HepG2 (cell line): ENCODE measurements around the gene NLGN3. TPM values are rescaled to one million over a fixed set of nuclear protein-coding genes. Genes with fewer than 3 reads are reported as not detected.

Source experiments
- MAZ ChIP-seq, 2 experiments: sonication (generic) in 1 of 2; formaldehyde crosslinking in 1 of 2; IDR thresholded peaks; 2 replicates each; pipeline versions ENCODE4 v1.5.0 to v1.6.1; 2012 to 2020; ENCODE audit warnings: low read depth in 2 of 2, mild to moderate bottlenecking in 2 of 2, borderline replicate concordance in 1 of 2, improper control_type of control experiment in 1 of 2, low read length in 1 of 2, missing genetic modification reagents in 1 of 2, moderate library complexity in 1 of 2
- MED13 ChIP-seq: sonication (generic); formaldehyde crosslinking; IDR thresholded peaks from 2 replicates; pipeline ENCODE4 v1.5.0; 2020; ENCODE audit warnings: missing genetic modification reagents
- NONO ChIP-seq, 2 experiments: fragments of 450-650 bp in 1 of 2; sonication (generic) in 1 of 2; formaldehyde crosslinking in 1 of 2; IDR thresholded peaks in 1 of 2; conservative IDR thresholded peaks in 1 of 2; 2 replicates each; pipeline versions ENCODE4 v1.6.1 to v1.8.0; 2017 to 2022; ENCODE audit warnings: mild to moderate bottlenecking in 1 of 2, missing genetic modification reagents in 1 of 2, moderate library complexity in 1 of 2
- SIN3A ChIP-seq: IDR thresholded peaks from 2 replicates; pipeline ENCODE4 v1.6.1; 2011; ENCODE audit warnings: low read depth, mild to moderate bottlenecking, control low read depth, low read length, borderline replicate concordance
- SIX4 ChIP-seq: sonication (generic); formaldehyde crosslinking; IDR thresholded peaks from 2 replicates; pipeline ENCODE4 v1.4.0; 2020; ENCODE audit warnings: missing genetic modification reagents
- TMF1 ChIP-seq: sonication (generic); formaldehyde crosslinking; IDR thresholded peaks from 2 replicates; pipeline ENCODE4 v1.8.1; 2022; ENCODE audit warnings: low read depth, missing genetic modification reagents
- ZFX ChIP-seq: sonication (generic); formaldehyde crosslinking; IDR thresholded peaks from 2 replicates; pipeline ENCODE4 v1.4.0; 2020; ENCODE audit warnings: mild to moderate bottlenecking, low read depth, missing genetic modification reagents, moderate library complexity
- polyA plus RNA-seq, 8 experiments: library from polyadenylated mRNA; depleted of rRNA in 3 of 8; stranded (reverse) in 7 of 8; unstranded in 1 of 8; fragments of >200 nt; fragmentation: Illumina TruSeq in 4 of 8; extraction: Trizol in 4 of 8; gene quantifications; 2 replicates each; pipeline versions ENCODE4 v1.2.1 to v1.2.3, GENCODE V29; 2011 to 2016; ENCODE audit warnings: low read depth in 4 of 8, missing spikeins in 1 of 8, mixed read lengths in 1 of 8; ENCODE audit not compliant: insufficient read depth in 1 of 8
- total RNA-seq, 5 experiments: library from RNA; depleted of rRNA; stranded (reverse); fragments of >200 nt; fragmentation: Illumina TruSeq; extraction: Trizol; gene quantifications; 2 replicates each; pipeline ENCODE4 v1.2.3, GENCODE V29; 2016; ENCODE audit warnings: low read depth in 1 of 5
- TF ChIP-seq, protein P1 (sequence below): sonication (generic); formaldehyde crosslinking; IDR thresholded peaks from 2 replicates; pipeline ENCODE4 v1.4.0; 2020; ENCODE audit warnings: missing genetic modification reagents, borderline replicate concordance
- TF ChIP-seq, protein P2 (sequence below): sonication (generic); formaldehyde crosslinking; IDR thresholded peaks from 2 replicates; pipeline ENCODE4 v1.4.0; 2020; ENCODE audit warnings: missing genetic modification reagents
- TF ChIP-seq, protein P3 (sequence below): sonication (generic); formaldehyde crosslinking; IDR thresholded peaks from 2 replicates; pipeline ENCODE4 v1.4.0; 2020; ENCODE audit warnings: mild to moderate bottlenecking, missing genetic modification reagents
- TF ChIP-seq, protein P4 (sequence below), 2 experiments: IDR thresholded peaks; 2 replicates each; pipeline ENCODE4 v1.6.1; 2011 to 2012; ENCODE audit warnings: low read length in 2 of 2, borderline replicate concordance in 1 of 2, low read depth in 1 of 2, mild to moderate bottlenecking in 1 of 2, moderate library complexity in 1 of 2

Gene NLGN3
- total and polyA plus RNA-seq, 2 of the 13 experiments (the other 11 are each of a cell fraction or from before 2014, with no cell fraction given): 0.04 to 0.16 TPM

DNA sequence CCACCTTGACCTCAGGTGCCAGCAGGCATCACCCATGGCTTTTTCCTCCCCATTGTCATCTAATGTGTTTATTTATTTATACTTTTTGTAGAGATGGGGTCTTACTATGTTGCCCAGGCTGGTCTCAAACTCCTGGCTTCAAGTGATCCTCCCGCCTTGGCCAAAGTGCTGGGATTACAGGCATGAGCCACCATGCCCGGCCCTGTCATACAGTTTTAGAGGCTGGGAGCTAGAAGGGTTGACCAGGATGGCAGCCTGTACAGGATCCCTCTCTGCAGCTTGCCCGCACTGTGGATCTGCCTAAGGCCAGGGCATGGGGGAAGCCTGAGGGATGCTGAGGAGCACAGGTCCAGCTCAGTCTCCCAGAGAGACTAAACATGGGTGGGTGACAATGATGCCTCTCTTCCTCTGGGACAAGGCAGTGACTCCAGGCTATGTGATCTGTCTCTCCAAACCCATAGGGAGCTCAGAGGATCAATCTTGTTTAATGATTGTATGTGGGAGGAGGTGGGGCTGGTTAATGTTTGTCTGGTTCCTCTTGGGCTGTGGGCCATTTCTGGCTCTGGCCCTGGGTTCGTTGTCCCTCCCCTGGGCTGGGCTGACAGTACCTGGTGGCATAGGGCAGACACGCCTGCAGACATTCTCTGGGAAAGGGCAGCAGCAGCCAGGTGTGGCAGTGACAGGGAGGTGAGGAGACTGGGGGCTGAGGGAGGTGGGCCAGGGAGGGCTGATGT is 70.1 kb downstream of the NLGN3 start (continued):
- TF ChIP-seq, protein P1, sequence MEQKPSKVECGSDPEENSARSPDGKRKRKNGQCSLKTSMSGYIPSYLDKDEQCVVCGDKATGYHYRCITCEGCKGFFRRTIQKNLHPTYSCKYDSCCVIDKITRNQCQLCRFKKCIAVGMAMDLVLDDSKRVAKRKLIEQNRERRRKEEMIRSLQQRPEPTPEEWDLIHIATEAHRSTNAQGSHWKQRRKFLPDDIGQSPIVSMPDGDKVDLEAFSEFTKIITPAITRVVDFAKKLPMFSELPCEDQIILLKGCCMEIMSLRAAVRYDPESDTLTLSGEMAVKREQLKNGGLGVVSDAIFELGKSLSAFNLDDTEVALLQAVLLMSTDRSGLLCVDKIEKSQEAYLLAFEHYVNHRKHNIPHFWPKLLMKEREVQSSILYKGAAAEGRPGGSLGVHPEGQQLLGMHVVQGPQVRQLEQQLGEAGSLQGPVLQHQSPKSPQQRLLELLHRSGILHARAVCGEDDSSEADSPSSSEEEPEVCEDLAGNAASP (CRISPR knock-in tag): peak; percentile 34; the same call in 1 of the 2 replicates
- TF ChIP-seq SIN3A (peak; percentile 65; the same call in 1 of the 2 replicates), SIX4 (CRISPR knock-in tag) (peak; percentile 1; the same call in 1 of the 2 replicates), ZFX (peak; percentile 60; the same call in 1 of the 2 replicates), MED13 (CRISPR knock-in tag) (peak; percentile 74; the same call in 1 of the 2 replicates), MAZ (IDR thresholded peaks at IDR 0.05; ENCODE audit: borderline replicate concordance, low read depth, low read length) (no peak), MAZ (CRISPR knock-in tag; IDR thresholded peaks at IDR 0.05; ENCODE audit: low read depth) (peak; percentile 33), TMF1 (CRISPR knock-in tag) (0 out of 2 replicates have a peak, but pooled peaks have one; percentile 46), NONO (IDR thresholded peaks at IDR 0.05) (no peak), NONO (CRISPR knock-in tag; conservative IDR thresholded peaks at IDR 0.05) (0 out of 2 replicates have a peak, but pooled peaks have one; percentile 7)
- TF ChIP-seq, protein P2, sequence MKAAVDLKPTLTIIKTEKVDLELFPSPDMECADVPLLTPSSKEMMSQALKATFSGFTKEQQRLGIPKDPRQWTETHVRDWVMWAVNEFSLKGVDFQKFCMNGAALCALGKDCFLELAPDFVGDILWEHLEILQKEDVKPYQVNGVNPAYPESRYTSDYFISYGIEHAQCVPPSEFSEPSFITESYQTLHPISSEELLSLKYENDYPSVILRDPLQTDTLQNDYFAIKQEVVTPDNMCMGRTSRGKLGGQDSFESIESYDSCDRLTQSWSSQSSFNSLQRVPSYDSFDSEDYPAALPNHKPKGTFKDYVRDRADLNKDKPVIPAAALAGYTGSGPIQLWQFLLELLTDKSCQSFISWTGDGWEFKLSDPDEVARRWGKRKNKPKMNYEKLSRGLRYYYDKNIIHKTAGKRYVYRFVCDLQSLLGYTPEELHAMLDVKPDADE (CRISPR knock-in tag): no peak
- TF ChIP-seq, protein P3, sequence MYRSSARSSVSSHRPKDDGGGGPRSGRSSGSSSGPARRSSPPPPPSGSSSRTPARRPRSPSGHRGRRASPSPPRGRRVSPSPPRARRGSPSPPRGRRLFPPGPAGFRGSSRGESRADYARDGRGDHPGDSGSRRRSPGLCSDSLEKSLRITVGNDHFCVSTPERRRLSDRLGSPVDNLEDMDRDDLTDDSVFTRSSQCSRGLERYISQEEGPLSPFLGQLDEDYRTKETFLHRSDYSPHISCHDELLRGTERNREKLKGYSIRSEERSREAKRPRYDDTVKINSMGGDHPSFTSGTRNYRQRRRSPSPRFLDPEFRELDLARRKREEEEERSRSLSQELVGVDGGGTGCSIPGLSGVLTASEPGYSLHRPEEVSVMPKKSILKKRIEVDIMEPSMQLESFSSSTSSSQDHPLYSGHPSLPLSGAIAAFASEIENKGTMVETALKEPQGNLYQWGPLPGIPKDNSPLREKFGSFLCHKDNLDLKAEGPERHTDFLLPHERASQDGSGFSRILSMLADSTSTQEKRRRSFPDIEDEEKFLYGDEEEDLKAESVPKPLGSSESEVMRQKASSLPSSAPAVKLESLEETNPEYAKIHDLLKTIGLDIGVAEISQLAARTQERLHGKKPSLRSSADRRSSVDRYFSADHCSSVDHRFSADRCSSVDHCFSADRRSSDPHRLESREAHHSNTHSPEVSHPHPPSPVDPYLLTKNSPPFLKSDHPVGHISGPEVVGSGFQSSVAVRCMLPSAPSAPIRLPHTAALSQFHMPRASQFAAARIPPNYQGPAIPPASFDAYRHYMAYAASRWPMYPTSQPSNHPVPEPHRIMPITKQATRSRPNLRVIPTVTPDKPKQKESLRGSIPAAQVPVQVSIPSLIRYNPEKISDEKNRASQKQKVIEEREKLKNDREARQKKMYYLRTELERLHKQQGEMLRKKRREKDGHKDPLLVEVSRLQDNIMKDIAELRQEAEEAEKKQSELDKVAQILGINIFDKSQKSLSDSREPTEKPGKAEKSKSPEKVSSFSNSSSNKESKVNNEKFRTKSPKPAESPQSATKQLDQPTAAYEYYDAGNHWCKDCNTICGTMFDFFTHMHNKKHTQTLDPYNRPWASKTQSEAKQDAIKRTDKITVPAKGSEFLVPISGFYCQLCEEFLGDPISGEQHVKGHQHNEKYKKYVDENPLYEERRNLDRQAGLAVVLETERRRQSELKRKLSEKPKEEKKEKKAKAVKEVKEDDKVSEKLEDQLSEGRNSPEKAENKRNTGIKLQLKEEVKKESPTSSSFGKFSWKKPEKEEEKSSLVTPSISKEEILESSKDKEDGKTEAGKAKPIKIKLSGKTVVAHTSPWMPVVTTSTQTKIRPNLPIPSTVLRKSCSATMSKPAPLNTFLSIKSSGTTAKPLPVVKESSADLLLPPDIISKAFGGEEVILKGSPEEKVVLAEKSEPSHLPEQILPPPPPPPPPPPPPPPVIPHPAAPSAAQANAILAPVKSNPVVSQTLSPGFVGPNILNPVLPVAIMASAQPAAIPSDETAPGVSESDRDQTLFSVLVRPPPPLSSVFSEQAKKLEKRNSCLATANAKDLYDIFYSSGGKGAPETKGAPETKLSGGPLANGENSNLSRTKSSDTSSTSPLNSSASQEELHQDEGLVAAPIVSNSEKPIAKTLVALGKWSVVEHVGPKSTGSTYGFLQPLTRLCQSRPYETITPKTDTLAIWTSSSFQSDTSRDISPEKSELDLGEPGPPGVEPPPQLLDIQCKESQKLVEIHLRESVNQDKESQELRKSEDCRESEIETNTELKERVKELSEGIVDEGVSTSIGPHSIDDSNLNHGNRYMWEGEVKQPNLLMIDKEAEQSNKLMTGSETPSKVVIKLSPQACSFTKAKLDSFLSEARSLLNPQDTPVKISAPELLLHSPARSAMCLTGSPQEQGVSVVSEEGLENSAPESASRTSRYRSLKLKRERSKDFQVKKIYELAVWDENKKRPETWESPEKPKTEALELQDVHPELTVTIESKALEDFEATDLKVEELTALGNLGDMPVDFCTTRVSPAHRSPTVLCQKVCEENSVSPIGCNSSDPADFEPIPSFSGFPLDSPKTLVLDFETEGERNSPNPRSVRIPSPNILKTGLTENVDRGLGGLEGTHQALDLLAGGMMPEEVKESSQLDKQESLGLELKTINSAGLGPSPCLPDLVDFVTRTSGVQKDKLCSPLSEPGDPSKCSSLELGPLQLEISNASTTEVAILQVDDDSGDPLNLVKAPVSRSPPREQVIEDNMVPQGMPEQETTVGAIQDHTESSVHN (CRISPR knock-in tag): no peak
- TF ChIP-seq, protein P4, sequence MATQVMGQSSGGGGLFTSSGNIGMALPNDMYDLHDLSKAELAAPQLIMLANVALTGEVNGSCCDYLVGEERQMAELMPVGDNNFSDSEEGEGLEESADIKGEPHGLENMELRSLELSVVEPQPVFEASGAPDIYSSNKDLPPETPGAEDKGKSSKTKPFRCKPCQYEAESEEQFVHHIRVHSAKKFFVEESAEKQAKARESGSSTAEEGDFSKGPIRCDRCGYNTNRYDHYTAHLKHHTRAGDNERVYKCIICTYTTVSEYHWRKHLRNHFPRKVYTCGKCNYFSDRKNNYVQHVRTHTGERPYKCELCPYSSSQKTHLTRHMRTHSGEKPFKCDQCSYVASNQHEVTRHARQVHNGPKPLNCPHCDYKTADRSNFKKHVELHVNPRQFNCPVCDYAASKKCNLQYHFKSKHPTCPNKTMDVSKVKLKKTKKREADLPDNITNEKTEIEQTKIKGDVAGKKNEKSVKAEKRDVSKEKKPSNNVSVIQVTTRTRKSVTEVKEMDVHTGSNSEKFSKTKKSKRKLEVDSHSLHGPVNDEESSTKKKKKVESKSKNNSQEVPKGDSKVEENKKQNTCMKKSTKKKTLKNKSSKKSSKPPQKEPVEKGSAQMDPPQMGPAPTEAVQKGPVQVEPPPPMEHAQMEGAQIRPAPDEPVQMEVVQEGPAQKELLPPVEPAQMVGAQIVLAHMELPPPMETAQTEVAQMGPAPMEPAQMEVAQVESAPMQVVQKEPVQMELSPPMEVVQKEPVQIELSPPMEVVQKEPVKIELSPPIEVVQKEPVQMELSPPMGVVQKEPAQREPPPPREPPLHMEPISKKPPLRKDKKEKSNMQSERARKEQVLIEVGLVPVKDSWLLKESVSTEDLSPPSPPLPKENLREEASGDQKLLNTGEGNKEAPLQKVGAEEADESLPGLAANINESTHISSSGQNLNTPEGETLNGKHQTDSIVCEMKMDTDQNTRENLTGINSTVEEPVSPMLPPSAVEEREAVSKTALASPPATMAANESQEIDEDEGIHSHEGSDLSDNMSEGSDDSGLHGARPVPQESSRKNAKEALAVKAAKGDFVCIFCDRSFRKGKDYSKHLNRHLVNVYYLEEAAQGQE (IDR thresholded peaks at IDR 0.05; ENCODE audit: borderline replicate concordance in 1 of 2, low read depth in 1 of 2, low read length in 2 of 2): peak in 1 of 2 experiments; percentile 32; a peak in 1 of 4 replicates
